Globus pallidus (tissue), 1 donor: ENCODE data around the gene CAPN8.

Experiments used
- DNase-seq: peaks from one replicate; pipeline ENCODE4 v3.0.0-alpha.2; 2015; ENCODE audit warnings: low spot score

CAPN8 gene

DNA sequence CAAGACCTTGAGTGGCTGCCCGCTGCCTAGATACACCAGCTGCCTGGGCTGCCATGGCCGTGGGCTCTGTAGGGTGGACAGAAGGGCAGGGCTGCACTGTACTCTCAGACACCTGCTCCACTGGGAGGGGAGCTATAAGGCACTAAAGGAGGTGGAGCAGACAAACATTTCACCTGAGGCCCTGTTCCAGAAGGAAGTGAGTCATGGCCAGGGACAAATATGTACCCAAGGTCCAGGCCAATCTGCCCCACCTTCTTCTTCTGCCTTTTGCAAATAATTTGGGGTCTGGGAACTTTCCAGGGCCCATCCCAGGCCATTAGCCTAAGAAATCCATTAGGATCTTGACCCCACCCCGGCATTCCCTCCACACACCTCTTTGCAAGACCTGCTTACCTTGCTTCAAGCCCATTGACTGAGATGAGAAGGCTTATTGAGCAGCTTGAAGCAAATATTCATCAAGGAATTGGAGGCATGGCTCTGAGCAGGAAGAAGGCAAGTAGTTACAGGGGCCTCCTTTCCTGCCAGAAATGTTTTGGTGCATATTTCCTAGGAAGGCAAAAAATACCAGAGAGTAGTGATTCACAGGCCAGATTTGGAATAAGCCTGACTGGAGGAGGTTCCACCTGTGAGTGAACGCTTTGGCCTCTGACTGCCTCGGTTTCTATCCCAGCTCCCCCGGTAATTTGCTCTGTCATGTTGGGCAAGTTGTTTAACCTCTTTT is at the start of gene CAPN8:
Gene CAPN8, minus strand, starts transcription at position 110 of the 721 bp plus-strand sequence. Its CDS starts 55 bp downstream, at position 55.
- DNase-seq, result no peak

DNA sequence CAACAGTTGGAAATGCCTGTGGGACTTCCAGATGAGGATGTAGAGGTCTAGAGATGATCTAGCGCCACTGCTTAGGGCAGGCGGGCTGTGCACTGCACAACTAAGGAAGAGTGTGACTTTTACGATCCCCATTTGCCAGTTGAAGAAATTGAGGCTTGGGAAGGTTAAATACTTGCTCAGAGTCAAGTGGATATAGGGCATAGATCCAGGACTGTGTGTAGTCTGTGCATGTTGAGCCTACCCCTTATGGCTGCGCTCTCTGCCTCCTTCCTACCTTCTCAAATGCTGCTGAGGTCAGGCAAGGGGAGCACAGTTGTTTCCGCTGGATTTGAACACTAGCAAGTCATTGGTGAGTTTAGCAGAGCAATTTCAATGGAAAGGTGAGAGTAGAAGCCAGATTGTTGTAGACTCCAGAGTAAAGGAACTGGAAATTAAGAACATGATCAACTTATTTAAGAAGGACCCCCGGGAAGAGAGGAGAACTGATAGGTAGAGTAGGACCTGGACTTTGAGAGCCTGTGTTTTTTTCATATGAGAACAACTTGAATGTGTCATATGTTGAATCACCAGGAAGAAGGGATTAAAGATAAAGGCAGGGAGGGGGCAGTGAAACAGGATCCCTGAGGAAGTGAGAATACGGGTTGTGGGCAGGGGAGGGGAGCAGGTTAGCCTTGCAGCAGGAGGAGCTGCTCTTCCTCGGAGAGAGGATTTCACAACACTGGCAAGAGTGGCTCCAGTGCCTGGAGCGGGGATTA is 49.5 kb upstream of the CAPN8 start:
- DNase-seq, result no peak

DNA sequence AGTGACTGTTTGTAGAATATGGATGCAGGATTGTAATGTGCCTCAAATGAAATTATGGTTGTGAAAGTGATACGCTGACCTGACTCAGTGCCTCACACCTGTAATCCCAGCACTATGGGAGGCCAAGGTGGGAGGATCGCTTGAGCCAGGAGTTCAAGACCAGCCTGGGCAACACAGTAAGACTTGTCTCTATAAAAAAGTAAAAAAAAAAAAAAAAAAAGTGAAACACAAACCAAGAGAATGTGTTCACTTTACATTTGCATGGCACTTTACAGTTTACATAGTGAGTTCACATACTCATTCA is 48.9 kb upstream of the CAPN8 start:
- DNase-seq, result no peak

DNA sequence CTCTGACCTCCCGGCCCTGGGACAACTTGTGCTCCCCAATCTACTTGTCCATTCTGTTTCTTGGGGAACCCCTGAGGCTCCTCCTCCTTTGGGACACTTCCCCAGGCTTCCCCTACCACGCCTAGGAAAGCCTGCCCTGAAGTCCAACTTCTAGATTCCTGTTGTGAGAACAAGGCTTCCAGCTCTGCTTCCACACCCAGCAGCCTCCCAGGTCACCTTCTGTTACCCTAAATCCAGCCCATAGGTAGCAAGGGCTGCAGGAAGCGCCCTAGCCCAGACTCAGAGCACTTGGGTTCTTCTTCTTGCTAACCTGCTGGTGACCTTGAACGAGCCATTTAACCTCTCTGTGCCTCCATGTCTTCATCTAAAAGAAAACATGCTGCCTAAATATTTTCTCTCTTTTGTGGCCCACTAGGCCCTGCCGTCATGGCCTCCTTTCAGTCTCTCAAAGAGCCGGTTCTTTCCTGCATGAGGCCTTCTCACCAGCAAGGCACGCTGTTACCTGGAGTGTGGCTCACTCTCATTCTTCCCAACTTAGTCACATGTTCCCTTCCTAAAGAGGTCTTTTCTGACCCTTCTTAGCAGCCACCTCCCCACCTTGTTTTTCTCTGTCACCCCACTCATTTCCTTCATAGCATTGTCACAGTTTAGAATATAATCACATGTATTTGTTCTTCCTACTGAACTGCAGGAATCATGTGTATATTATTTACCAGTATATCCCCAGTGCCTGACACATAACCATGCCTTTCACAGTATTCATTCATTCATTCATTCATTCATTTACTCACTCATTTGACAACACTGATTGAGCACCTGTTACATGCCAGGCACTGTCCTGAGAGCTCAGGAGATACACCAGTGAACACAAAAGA is 48.3 kb upstream of the CAPN8 start:
- no peak for DNase-seq

DNA sequence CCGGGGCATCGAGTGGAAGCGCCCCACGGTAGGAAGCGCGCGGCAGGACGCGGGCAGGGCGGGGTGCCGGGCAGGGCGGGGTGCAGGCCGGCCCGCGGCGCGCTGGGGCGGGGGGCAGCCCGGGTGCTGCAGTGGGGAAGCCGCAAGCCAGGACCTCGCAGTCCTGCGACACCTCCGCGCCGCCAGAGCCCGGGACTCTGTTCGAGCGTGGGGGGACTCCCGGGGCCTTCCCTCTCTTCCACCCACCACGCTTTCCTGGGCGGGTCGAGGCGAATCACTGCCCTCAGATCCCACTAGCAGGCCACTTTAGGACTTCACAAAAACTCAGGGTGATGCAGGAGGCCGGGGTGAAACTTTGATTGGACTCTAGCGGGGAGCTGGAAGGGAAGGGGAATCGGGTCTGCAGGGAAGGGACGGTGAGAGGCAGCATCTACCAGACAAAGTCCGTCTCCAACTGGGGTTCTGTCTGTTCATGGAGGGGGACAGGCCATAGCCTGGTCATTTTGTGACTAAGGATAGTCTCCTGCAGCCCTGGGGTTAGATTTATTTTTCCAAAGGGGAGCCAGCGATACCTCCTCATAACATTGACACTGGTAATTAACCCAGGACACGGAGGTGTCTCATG is 47.5 kb upstream of the CAPN8 start:
- DNase-seq, result no peak

DNA sequence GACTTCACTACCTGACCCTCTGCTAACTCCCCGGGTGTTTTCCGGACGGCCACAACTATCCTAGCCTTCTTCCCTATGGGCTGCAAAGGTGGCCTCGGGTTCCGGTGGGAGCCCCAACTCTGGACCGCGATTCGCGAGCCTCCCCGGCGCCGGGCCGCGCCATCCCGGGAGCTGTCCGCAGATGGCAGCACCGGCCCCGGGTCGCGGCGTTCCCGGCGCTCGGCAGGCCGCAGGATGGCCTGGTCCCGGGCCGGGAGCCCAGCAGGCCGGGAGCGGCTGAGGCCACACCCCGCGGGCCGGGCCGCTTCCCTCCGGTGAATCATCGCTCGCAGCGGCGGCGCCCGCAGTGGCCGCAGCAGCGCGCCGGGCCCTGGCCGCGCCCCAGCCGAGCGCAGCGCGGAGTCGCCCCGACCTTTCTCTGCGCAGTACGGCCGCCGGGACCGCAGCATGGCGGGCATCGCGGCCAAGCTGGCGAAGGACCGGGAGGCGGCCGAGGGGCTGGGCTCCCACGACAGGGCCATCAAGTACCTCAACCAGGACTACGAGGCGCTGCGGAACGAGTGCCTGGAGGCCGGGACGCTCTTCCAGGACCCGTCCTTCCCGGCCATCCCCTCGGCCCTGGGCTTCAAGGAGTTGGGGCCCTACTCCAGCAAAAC is 46.8 kb upstream of the CAPN8 start, which contains the start of gene CAPN2:
Gene CAPN2, plus strand, starts transcription at position 346 of the 656 bp plus-strand sequence. Its CDS starts 102 bp downstream, at position 448.
- peak; percentile 79 for DNase-seq

DNA sequence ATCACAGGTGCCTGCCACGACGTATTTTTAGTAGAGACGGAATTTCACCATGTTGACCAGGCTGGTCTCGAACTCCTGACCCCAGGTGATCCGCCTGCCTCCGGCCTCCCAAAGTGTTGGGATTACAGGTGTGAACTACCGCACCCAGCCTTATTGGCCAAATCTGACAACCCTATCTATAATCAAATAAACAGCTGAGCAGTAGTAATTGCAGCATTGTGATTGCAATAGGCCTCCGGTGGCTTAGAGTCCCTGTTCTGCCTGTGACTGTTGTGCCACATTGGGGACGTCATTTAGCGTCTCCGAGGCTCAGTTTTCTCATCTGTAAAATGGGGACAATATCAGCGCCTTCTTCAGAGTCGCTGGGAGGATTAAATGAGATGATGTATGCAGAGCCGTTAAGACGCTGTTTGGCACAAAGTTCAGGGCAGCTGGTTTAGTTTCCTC is 46.3 kb upstream of the CAPN8 start:
- DNase-seq, result peak; percentile 24

DNA sequence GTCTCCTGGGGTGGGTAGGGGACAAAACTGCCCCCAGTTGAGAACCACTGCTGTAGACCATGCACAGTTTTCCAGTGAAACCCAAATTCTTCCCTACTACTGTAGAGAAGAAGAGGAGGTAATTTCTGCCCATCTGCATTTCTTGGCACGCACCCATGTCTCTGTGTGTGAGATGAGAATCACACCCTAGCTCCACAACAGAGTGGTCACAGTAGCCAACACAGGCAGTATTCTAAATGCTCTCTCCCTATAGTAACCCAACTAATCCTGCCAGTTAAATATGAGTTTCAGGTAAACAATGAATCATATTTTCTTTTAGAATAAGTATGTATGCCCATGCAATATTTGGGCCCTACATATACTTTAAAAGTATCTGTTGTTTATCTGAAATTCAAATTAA is 45.7 kb upstream of the CAPN8 start:
- no peak for DNase-seq

DNA sequence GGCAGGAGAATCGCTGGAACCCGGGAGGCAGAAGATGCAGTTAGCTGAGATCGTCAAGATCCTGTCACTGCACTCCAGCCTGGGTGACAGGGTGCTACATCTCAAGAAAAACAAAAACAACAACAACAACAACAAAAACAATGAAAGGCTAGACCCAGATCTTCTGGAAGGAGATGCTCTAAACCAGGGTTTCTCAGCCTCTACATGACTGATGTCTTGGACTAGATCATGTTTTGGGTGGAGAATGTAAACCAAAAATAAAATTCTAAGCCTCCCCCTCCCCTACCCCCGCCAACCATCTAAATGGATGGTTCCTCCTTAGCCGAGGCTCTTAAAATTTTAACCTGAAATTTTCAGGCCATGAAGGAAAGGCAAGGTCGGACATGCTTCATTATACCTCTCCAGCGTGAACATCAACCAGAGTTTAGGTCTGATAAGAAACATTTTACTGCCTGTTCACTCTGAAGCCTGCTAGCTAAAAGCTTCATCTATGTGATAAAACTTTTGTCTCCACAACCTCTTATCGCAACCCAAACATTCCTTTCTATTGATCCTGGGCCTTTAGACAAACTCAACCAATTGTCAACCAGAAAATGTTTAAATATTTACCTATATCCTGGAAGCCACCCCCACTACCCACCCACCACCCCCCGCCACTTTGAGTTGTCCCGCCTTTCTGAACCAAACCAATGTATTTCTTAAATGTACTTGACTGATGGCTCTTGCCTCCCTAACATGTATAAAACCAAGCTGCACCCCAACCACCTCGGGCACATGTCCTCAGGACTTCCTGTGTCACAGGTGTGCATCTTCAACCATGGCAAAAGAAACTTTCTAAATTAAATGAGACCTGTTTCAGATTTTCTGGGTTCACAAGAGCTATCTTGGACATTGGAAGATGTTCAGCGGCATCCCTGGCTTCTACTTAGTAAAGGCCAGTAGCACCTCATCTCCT is 45.0 kb upstream of the CAPN8 start:
- DNase-seq, result no peak

DNA sequence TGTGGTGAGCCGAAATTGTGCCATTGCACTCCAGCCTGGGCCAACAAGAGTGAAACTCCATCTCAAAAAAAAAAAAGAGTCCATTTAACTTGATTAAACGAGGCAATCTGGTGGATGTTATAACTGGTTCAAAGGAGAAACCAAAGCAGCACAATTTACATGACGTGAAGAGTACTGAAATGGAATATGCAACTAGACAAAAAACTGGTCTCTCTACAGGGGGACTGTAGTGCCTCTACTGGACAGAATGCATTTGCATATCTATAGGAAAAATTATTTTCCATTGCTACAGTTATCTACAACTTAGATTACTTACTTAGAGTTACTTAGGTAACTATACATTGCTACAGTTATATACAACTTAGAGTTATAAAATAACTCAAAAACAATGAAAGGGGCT is 44.1 kb upstream of the CAPN8 start:
- no peak for DNase-seq

DNA sequence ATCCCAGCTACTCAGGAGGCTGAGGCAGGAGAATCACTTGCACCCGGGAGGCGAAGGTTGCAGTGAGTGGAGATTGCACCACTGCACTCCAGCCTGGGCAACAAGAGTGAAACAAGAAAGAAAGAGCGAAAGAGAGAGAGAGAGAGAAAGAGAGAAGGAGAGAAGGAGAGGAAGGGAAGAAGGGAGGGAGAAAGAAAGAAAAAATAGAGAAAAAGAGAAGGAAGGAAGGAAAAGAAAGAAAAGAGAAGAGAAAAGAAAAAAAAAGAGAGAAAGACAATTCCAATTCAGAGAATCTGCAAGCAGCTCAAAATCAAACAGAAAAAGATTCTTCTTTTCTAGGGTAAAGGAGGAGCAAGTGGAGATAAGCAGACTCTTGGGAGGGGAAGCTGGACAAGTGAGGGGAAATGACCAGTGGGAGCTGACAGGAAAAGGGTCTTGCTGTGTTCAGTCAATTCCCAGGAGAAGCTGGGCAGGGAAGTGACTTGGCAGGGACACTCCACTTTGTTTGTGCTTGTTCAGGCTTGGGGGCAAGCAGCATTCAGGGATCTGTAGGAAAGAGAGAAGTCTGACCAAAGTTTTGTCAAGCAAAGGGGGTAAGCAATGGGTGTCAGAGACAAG is 43.3 kb upstream of the CAPN8 start:
- no peak for DNase-seq

DNA sequence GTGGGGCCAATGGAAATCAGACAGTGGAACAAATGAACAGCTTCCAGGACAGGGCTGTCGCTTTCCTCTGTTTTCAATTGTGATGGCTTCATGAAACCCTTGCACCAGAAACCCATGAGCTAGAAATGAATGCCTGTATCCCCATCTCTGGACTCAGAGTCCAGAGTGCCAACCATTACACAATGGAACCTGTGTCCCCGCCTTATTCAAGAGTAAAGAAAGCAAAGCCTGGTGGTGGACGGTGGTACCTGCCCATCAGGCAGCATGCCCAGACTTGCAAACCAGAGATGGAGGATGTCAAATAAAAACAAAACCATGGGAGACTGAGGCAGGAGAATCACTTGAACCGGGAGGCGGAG is 42.5 kb upstream of the CAPN8 start:
- no peak for DNase-seq

DNA sequence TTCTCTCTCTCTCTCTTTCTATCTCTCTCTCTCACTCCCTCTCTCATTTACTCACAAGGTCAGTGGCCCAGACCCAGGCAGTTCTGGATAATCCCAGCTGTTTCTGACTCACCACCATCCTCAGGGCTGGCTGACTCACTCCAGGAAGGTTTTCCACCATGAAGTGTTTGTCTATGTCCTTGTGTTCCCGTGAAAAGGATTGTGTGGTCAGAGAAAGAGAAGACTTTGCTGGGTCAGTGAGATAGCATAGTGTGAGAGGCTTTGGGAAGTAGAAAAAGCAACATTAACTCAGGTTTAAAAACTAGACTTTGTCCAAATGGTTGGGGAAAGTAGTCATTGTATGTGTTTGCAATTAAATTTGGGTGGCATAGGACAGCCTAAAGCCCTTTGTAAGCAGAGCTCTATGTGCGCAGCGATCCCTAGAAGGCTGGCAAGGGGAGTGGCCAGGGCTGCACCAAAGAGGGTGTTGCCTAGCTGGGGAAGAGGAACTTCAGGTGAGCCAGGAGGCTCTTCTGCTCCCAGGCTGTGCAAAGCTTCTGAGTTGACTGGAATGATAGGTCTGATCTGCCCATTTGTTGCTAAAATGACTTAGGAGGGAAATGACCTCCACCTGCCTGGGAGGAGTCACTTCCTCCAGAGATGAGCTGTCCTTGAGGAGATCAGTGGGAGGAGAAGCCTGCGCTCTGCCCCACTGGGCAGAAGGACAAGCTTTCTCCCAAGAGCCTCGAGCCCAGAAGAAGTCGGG is 41.9 kb upstream of the CAPN8 start:
- DNase-seq, result no peak

DNA sequence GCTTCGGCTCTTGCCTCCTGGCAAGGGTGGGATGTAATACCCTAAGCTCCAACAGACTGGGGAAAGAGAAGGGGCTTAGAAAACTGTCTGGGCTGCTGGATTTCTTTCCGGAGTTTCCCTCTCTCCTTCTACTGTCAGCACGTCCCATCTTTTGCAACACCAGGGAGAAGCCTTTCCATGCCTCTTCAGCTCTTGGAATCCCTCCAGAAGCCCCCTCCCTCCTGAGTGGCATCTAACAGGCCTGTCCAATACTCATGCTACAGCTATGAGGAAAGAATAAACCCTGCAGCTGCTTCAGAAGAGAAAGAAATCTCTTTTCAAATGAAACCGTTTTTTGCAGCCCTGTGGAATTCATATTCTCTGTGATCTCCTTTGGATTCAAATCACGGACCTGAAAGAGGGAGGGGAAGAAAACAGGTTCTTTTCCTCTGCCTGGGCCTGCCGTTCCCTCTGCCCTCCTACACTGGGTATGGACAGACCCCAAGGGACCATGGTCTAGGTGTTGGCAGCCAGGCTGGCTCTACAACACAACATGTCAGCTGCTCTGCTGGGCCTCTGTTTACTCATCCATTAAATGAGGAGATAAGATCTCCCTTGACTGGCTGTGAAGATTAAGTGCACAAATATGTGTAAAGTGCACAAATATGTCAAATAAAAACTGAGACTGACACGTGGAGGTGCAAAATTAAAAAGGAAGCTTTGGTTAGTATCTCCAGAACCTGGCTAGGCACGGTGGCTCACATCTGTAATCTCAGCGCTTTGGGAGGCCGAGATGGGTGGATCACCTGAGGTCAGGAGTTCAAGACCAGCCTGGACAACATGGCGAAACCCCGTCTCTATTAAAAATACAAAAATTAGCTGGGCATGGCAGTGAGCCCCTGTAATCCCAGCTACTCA is 40.8 kb upstream of the CAPN8 start:
- DNase-seq, result no peak

DNA sequence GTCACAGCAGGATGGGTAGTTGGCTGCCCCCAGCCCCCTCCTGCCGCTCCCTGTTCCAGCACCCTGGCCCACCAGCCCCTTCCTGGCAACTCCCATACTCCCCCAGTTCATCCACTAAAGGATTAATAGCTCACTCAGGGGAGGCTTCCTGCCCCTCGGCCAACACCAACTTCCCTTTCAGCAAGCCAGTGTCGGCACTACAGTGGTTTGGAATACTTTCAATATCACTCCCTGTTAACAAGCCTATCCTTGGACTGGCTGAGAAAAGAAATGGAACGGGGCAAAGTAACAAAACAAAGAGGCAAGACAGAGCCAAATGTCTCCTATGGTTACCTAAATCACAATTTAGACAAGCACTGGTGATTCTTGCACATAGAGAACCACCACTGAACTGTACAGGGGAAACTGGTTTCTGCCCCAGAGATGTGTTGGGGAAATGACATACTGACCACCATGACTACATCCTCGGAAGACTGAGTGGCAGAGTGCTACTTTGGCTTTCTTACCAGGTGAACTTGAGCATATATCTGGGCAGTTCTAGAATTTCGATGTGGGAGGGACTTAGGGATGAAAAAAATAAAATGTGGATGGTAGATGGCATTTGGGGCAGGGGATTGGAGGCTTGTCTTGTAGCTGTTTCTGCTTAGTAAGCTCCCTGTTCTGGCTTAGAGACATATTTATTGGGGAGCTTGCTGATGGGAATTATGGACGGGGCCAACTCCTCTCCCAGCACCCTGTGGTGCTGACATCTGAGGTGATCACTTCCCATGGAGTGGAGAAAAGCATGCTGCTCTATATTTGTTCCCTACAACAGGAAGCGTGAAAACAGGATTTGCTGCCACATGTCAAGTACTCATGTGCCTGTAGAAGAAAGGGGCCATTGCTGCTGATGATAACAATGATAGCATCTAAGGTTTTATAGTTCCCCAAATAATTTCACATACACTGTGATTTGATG is 39.7 kb upstream of the CAPN8 start:
- DNase-seq, result no peak

DNA sequence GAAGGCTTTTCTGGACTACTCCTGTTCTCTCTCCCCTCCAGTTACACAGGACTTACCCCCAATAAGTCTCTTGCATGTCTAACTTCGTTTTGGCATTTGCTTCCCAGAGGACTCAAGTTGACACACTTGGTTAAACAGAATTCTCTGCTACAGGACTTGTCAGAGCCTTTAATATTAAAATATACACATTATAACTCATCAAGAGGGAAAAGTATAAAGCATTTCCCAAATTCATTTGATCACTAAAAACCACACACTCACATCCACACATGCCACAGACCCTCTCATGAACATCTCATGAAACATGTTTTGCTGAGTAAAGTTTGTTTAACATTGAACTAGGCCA is 38.1 kb upstream of the CAPN8 start:
- no peak for DNase-seq
